Subcutaneous abdominal adipose tissue (tissue), 5 donors: ENCODE data around the gene TAS2R38.
A peak's percentile ranks its signal among the peaks of the same experiment; 100 is the strongest.

Experiments
- H3K27ac ChIP-seq: one replicate; pipeline ENCODE4 v1.7.0; 2013; ENCODE audit warnings: low read depth, mild to moderate bottlenecking, inconsistent platforms, low read length, moderate library complexity
- H3K27me3 ChIP-seq, 5 donors: one replicate each; pipeline ENCODE4 v1.7.0; 2013; ENCODE audit warnings: low read length in 5 of 5, inconsistent platforms in 1 of 5; ENCODE audit not compliant: control insufficient read depth in 5 of 5, insufficient read depth in 4 of 5
- H3K36me3 ChIP-seq, 5 donors: one replicate each; pipeline ENCODE4 v1.7.0; 2013; ENCODE audit warnings: low read length in 5 of 5; ENCODE audit not compliant: control insufficient read depth in 5 of 5, insufficient read depth in 5 of 5
- H3K4me1 ChIP-seq, 5 donors: one replicate each; pipeline ENCODE4 v1.7.0; 2013; ENCODE audit warnings: low read length in 5 of 5, mild to moderate bottlenecking in 3 of 5, moderate library complexity in 1 of 5; ENCODE audit not compliant: control insufficient read depth in 5 of 5, insufficient read depth in 5 of 5
- H3K4me3 ChIP-seq, 5 donors: one replicate each; pipeline ENCODE4 v1.7.0; 2013; ENCODE audit warnings: low read length in 5 of 5, low read depth in 1 of 5
- H3K9ac ChIP-seq, 5 donors: one replicate each; pipeline ENCODE4 v1.7.0; 2013; ENCODE audit warnings: low read length in 5 of 5, mild to moderate bottlenecking in 4 of 5, moderate library complexity in 3 of 5
- H3K9me3 ChIP-seq, 5 donors: one replicate each; pipeline ENCODE4 v1.7.0; 2013; ENCODE audit warnings: low read length in 5 of 5; ENCODE audit not compliant: control insufficient read depth in 5 of 5
- donor health status: healthy.
- donor health status: healthy.
- donor health status: healthy.
- donor health status: healthy.
- donor health status: healthy.

TAS2R38 gene

GRCh38 chr7:141978351-141978750 lies 4.8 kb upstream of the TAS2R38 start:
- no peaks in the 10 kb centered on the region for H3K36me3 ChIP-seq
- H3K4me1 ChIP-seq, result peaks cover 0 to 6% (median 5%) of the 10 kb centered on the region in 5 donors
- no peak overlapping the region for H3K9ac ChIP-seq
- no peaks in the 10 kb centered on the region for H3K9me3 ChIP-seq
- no peak overlapping the region for H3K4me3 ChIP-seq
- no peak overlapping the region for H3K27ac ChIP-seq
- no peaks in the 10 kb centered on the region for H3K27me3 ChIP-seq

DNA sequence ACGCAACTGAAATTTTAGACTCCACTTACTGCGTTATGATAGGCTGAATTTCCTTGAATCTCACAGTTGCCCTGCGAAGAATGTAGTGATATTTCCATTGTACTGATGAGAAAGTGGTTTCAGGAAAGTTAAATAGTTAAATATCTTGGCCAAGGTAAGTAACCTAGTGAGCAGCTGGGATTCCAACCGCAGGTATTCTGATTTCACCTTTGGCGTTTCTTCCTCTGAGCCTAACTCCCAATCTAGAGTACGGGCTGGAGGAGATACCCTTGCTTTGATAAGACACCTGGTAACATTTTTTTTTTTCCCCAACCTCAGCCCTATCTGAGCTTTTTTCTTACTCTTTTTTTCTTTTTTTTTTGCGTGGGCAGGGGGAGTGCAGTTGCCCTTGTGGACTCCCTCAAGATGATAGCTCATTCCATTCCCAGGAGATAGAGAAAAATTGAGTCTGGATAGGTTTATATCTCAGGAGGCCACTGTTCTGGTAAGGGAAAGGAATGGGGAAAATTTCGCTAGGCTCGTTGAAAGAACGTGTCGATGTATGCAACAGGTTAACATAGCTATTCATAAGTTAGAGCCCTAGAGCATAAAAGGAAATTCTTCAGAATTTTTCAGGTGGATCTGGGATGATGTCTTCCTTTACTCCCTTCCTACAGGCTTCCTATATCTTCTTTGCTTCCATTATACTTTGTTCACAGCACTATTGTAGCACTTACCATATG lies 3.1 kb upstream of the TAS2R38 start:
- Histone ChIP-seq H3K27ac (no peak overlapping the region), H3K4me1 (peaks cover 0 to 6% (median 5%) of the 10 kb centered on the region in 5 donors), H3K36me3 (no peaks in the 10 kb centered on the region), H3K27me3 (no peaks in the 10 kb centered on the region), H3K9me3 (no peaks in the 10 kb centered on the region), H3K9ac (no peak overlapping the region), H3K4me3 (peak overlapping the region in 1 of 5 donors; percentile 56)

GRCh38 chr7:141975806-141976523 lies 2.4 kb upstream of the TAS2R38 start:
- peak overlapping the region; percentile 30 to 56 (median 54) for H3K4me3 ChIP-seq
- H3K27me3 ChIP-seq, result no peaks in the 10 kb centered on the region
- H3K36me3 ChIP-seq, result no peaks in the 10 kb centered on the region
- no peaks in the 10 kb centered on the region for H3K9me3 ChIP-seq
- H3K4me1 ChIP-seq, result peaks cover 0 to 6% (median 5%) of the 10 kb centered on the region in 5 donors
- no peak overlapping the region for H3K27ac ChIP-seq
- H3K9ac ChIP-seq, result peak overlapping the region in 1 of 5 donors; percentile 20

GRCh38 chr7:141974831-141975230 lies 1.3 kb upstream of the TAS2R38 start:
- Histone ChIP-seq H3K4me1 (peaks cover 0 to 6% (median 5%) of the 10 kb centered on the region in 5 donors), H3K27me3 (no peaks in the 10 kb centered on the region), H3K9ac (no peak overlapping the region), H3K9me3 (no peaks in the 10 kb centered on the region), H3K36me3 (no peaks in the 10 kb centered on the region), H3K27ac (no peak overlapping the region), H3K4me3 (no peak overlapping the region)

DNA sequence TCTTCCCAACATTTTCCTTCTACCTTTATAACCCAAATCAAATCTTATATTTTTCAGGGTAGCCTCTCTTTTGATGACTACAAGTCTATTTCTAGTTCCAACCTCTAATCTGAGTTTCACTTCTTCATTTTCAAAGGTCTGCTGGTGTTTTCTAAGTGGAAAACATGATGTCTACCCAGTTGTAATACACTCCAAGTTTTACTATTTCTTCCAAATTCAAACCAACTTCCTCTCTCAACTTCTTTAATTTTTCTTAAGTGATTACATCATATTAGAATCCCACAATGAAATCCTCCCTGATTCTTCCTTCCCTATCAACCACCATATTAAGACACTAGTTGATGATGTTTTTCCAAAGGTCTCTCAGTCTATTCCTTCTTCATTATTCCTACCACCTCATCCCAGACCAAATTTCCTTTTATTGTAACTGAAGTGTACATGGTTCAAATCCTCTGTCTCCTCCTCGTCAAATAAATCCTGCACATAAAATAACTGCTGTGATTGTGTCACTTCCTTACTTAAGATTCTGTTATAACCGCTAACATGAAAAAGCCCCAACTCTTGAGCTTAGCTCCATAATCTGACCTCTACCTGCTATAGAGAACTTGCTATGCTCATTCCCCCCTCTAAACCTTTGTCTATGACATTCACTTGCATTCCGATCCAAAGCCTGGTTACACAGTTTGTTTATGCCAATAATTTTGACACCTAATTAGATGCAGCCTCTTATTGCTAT lies 12.7 kb downstream of the TAS2R38 start:
- Histone ChIP-seq H3K27ac (no peak overlapping the region), H3K9me3 (no peaks in the 10 kb centered on the region), H3K9ac (no peak overlapping the region), H3K36me3 (no peaks in the 10 kb centered on the region), H3K4me1 (peaks cover 0 to 4% (median 0%) of the 10 kb centered on the region in 5 donors), H3K4me3 (no peak overlapping the region), H3K27me3 (no peaks in the 10 kb centered on the region)

DNA sequence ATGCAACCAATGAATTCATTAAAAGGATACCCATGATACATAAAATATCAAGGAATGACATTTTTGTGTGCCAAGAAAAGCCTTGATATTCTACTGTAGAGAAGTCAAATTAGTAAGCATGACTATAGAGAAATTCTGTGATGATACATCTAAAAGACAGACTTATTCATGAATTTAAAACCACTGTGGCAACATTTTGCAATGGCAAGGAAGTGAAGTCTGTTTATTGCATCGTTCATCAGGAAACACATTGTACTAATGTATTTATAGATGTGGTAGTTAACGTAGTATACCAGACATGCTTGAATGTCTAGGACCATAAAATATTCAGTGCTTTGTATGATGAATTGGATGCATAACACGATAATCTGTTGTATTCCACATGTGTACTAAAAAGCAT lies 17.5 kb downstream of the TAS2R38 start:
- Histone ChIP-seq H3K27me3 (no peaks in the 10 kb centered on the region), H3K9ac (no peak overlapping the region), H3K27ac (no peak overlapping the region), H3K4me1 (peaks cover 0 to 3% (median 0%) of the 10 kb centered on the region in 5 donors), H3K36me3 (no peaks in the 10 kb centered on the region), H3K4me3 (no peak overlapping the region), H3K9me3 (no peaks in the 10 kb centered on the region)

DNA sequence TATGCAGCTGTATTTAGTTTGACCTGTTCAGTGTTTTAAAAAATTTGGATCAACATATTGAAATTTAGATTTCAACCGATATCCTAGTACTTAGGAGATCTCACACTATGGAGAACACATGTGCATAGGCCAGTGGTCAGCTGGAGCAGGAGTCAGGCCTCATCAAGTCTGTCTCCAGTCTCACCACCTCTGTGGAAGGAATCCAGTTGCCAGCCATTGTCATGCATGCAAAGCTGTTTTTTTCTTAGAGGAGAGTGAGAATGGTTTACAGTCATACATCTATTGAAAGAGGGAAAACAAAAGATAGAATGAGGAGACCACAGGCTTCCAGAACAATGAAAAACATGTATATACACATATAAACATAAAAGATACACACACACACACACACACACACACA lies 19.2 kb downstream of the TAS2R38 start:
- Histone ChIP-seq H3K4me1 (no peaks in the 10 kb centered on the region), H3K27me3 (no peaks in the 10 kb centered on the region), H3K36me3 (no peaks in the 10 kb centered on the region), H3K27ac (no peak overlapping the region), H3K9ac (no peak overlapping the region), H3K4me3 (no peak overlapping the region), H3K9me3 (no peaks in the 10 kb centered on the region)

DNA sequence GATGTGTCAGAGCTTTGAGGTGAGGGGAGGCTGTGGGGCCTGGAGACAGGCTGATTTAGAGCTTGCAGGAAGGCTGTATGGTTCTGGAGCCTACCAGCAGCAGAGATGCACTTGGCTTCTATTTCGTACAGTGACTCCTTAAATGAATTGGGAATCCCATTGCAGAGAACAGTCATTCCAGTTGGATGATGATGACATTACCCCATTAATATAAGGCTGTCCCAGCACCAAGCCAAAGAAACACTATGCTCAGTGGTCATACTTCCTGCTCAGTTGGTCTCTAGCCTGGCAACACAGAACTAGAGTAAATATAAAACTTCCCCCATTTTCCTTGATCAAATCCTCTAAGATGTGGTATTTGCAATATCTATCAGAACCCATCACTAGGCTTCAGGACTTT lies 21.1 kb downstream of the TAS2R38 start:
- Histone ChIP-seq H3K36me3 (no peaks in the 10 kb centered on the region), H3K9me3 (no peaks in the 10 kb centered on the region), H3K27me3 (no peaks in the 10 kb centered on the region), H3K9ac (no peak overlapping the region), H3K27ac (no peak overlapping the region), H3K4me1 (no peaks in the 10 kb centered on the region), H3K4me3 (no peak overlapping the region)

DNA sequence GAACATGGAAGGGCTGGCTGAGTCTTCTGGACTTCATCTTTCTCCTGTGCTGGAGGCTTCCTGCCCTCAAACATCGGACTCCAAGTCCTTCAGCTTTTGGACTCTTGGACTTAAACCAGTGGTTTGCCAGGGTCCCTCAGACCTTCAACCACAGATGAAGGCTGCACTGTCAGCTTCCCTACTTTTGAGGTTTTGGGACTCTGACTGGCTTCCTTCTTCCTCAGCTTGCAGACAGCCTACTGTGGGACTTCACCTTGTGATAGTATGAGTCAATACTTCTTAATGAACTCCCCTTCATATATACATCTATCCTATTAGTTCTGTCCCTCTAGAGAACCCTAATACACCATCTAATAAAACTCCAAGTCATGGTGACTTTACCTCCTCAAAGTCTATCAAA lies 22.8 kb downstream of the TAS2R38 start:
- Histone ChIP-seq H3K4me1 (no peaks in the 10 kb centered on the region), H3K36me3 (no peaks in the 10 kb centered on the region), H3K9me3 (no peaks in the 10 kb centered on the region), H3K9ac (no peak overlapping the region), H3K27ac (no peak overlapping the region), H3K4me3 (no peak overlapping the region), H3K27me3 (no peaks in the 10 kb centered on the region)

- H3K27me3 ChIP-seq, result no peaks in the 10 kb centered on the region
- H3K9ac ChIP-seq, result no peak overlapping the region
- H3K4me1 ChIP-seq, result no peaks in the 10 kb centered on the region
- no peaks in the 10 kb centered on the region for H3K9me3 ChIP-seq
- no peak overlapping the region for H3K27ac ChIP-seq
- no peak overlapping the region for H3K4me3 ChIP-seq
- no peaks in the 10 kb centered on the region for H3K36me3 ChIP-seq
These were observed 23.7 kb downstream of the TAS2R38 start for GRCh38 chr7:141949911-141950310.
